ENCODE results near the gene PTER.

The PTER gene

GRCh38 chr10:16505161-16505560 is 68.4 kb downstream of the PTER start:
- Histone ChIP-seq H3K27ac (replicated peaks) (no peak overlapping the region), H3K27me3 (ENCODE audit: insufficient read depth, poor library complexity, severe bottlenecking) (no peaks in the 10 kb centered on the region), H3K4me3 (replicated peaks; ENCODE audit: insufficient read depth, low read length) (no peak overlapping the region)
- TF ChIP-seq POLR2AphosphoS5 (IDR thresholded peaks at IDR 0.05; ENCODE audit: low read depth) = no peak
- no peak for TF ChIP-seq GABPA (IDR thresholded peaks at IDR 0.05; ENCODE audit: low read depth)
- TF ChIP-seq CTCF (IDR thresholded peaks at IDR 0.05; ENCODE audit: insufficient read depth, low read length) = no peak
- no peak for TF ChIP-seq REST (IDR thresholded peaks at IDR 0.05; ENCODE audit: insufficient replicate concordance, low read depth)
- TF ChIP-seq SPI1 (IDR thresholded peaks at IDR 0.05; ENCODE audit: borderline replicate concordance, low read depth) = no peak
- no peak for DNase-seq (ENCODE audit: low read depth in 1 of 2, low spot score in 1 of 2)

DNA sequence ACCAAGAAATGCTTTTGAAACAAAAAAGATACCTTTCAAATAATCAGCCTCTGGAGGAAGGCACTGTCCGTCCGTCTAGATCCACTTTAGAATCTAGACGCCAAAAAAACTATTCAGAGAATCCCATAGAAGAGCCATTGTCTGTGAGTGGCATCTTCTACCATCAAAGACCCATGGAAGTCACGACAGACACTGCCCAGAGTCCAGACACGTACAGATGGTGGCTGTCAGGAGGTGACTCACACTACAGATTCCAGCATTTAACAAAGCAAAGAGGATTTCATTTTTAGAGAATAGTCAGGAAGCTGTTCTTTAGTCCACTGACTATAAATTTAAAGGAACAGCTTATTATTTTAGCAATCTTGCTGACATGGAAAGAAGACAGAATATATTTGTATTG is 73.2 kb downstream of the PTER start:
- DNase-seq (ENCODE audit: low read depth in 1 of 2, low spot score in 1 of 2) = no peak
- H3K27ac ChIP-seq (replicated peaks) = no peak overlapping the region
- no peaks in the 10 kb centered on the region for H3K27me3 ChIP-seq (ENCODE audit: insufficient read depth, poor library complexity, severe bottlenecking)
- H3K4me3 ChIP-seq (replicated peaks; ENCODE audit: insufficient read depth, low read length) = no peak overlapping the region
- TF ChIP-seq GABPA (IDR thresholded peaks at IDR 0.05; ENCODE audit: low read depth) = no peak

GRCh38 chr10:16510843-16511242 is 74.0 kb downstream of the PTER start:
- Histone ChIP-seq H3K4me3 (replicated peaks; ENCODE audit: insufficient read depth, low read length) (no peak overlapping the region), H3K27me3 (ENCODE audit: insufficient read depth, poor library complexity, severe bottlenecking) (no peaks in the 10 kb centered on the region), H3K27ac (replicated peaks) (no peak overlapping the region)
- no peak for TF ChIP-seq SPI1 (IDR thresholded peaks at IDR 0.05; ENCODE audit: borderline replicate concordance, low read depth)
- TF ChIP-seq GABPA (IDR thresholded peaks at IDR 0.05; ENCODE audit: low read depth) = no peak
- TF ChIP-seq REST (IDR thresholded peaks at IDR 0.05; ENCODE audit: insufficient replicate concordance, low read depth) = no peak
- no peak for TF ChIP-seq POLR2AphosphoS5 (IDR thresholded peaks at IDR 0.05; ENCODE audit: low read depth)
- TF ChIP-seq CTCF (IDR thresholded peaks at IDR 0.05; ENCODE audit: insufficient read depth, low read length) = no peak
- DNase-seq (ENCODE audit: low read depth in 1 of 2, low spot score in 1 of 2) = no peak

GRCh38 chr10:16518822-16519221 is 82.0 kb downstream of the PTER start:
- H3K4me3 ChIP-seq (replicated peaks; ENCODE audit: insufficient read depth, low read length) = no peak overlapping the region
- H3K27ac ChIP-seq (replicated peaks) = no peak overlapping the region
- TF ChIP-seq POLR2AphosphoS5 (IDR thresholded peaks at IDR 0.05; ENCODE audit: low read depth) = no peak
- TF ChIP-seq REST (IDR thresholded peaks at IDR 0.05; ENCODE audit: insufficient replicate concordance, low read depth) = no peak
- no peak for TF ChIP-seq CTCF (IDR thresholded peaks at IDR 0.05; ENCODE audit: insufficient read depth, low read length)
- TF ChIP-seq GABPA (IDR thresholded peaks at IDR 0.05; ENCODE audit: low read depth) = no peak
- no peak for TF ChIP-seq SPI1 (IDR thresholded peaks at IDR 0.05; ENCODE audit: borderline replicate concordance, low read depth)
- no peak for DNase-seq (ENCODE audit: low read depth in 1 of 2, low spot score in 1 of 2)
- H3K27me3 ChIP-seq (ENCODE audit: insufficient read depth, poor library complexity, severe bottlenecking) = no peaks in the 10 kb centered on the region
